Measurements from ENCODE around the gene LMO7.

Gene LMO7

DNA sequence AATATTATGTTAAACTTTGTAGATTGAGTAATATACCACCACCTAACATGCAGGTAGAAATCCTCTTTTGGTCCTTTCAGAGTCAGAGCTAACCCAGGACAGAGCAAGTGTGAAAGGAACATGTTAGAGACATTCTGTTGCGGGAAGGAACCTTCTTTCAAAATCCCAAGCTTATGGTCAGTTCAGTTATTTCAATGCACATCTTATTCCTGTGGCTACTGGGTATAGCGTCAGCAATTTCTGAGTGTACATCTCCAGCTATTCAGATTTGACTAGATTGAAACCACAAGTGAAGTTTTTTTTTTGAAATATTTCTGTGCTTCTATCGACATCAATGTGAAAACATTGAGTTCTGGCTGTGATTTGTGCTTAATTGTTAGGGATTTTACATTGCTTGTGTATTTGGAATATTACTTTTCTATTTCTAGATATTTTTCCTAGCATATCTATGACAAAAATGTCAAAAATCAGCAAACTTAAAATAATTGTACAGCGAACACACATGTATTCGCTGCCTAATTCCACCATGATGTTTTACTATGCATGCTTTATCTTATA lies 165.3 kb downstream of the LMO7 start:
- TF ChIP-seq, protein P1, sequence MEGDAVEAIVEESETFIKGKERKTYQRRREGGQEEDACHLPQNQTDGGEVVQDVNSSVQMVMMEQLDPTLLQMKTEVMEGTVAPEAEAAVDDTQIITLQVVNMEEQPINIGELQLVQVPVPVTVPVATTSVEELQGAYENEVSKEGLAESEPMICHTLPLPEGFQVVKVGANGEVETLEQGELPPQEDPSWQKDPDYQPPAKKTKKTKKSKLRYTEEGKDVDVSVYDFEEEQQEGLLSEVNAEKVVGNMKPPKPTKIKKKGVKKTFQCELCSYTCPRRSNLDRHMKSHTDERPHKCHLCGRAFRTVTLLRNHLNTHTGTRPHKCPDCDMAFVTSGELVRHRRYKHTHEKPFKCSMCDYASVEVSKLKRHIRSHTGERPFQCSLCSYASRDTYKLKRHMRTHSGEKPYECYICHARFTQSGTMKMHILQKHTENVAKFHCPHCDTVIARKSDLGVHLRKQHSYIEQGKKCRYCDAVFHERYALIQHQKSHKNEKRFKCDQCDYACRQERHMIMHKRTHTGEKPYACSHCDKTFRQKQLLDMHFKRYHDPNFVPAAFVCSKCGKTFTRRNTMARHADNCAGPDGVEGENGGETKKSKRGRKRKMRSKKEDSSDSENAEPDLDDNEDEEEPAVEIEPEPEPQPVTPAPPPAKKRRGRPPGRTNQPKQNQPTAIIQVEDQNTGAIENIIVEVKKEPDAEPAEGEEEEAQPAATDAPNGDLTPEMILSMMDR (IDR thresholded peaks at IDR 0.05; ENCODE audit: low read depth, low read length, missing control alignments) = no peak
- no peak for DNase-seq (ENCODE audit: low read depth)
- H3K4me3 ChIP-seq (ENCODE audit: low read depth, low read length) = no peak overlapping the region

DNA sequence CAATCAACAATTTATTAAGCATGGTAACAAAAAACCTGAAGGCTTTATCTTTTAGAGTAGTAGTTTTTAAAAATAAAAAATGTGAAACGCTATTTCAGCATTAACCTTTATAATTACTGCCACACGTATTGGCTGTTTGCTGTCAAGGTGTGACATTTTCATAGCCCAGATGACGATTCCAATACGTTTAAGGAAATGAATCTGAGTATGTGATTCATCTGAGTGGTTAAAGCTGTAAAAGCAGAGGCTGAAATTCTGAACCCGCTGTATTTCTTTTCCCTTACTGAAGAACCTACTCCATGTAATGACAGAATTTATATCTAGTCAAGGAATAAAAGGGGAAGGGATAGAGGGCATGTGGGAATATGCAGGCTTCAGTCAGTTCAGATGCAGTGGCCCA lies 166.0 kb downstream of the LMO7 start:
- no peak overlapping the region for H3K4me3 ChIP-seq (ENCODE audit: low read depth, low read length)
- TF ChIP-seq, protein P1 (IDR thresholded peaks at IDR 0.05; ENCODE audit: low read depth, low read length, missing control alignments) = no peak
- no peak for DNase-seq (ENCODE audit: low read depth)

DNA sequence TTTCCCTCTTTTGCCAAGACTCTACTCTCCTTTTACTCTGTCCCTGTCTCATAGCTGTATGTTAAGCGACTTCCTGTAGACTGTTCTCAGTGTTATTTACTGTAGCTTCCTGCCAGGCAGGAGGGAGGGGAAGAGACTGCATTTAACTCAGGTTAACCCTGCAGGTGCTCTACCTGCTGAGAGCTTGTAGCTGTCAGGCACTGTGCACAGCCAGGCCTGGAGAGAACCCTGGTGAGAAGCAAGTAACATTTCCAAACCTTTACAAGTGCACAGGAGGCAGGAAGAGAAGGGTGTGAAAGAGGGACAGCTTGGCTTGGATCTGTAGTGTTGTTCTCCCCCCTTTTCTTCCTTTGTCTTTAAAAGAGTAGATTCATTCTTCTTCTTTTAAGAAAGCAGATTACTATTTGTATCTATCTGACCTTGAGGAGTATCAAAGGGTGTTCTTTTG lies 167.1 kb downstream of the LMO7 start:
- no peak for DNase-seq (ENCODE audit: low read depth)
- H3K4me3 ChIP-seq (ENCODE audit: low read depth, low read length) = no peak overlapping the region
- TF ChIP-seq, protein P1 (IDR thresholded peaks at IDR 0.05; ENCODE audit: low read depth, low read length, missing control alignments) = no peak

DNA sequence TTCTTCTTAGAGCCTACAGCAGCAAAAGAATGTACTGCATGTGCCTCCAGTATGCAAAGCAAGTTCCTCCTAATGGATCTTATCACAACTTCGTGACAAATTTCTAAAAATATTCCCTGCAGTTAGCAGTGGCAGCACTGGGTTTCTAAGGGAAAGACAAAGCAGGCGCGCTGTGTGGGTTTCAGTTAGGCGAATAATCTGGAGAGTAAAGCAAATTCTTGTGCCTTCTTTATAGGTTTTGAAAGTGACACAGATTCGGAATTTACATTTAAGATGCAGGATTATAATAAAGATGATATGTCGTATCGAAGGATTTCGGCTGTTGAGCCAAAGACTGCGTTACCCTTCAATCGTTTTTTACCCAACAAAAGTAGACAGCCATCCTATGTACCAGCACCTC lies 167.9 kb downstream of the LMO7 start:
- no peak for DNase-seq (ENCODE audit: low read depth)
- TF ChIP-seq, protein P1 (IDR thresholded peaks at IDR 0.05; ENCODE audit: low read depth, low read length, missing control alignments) = no peak
- no peak overlapping the region for H3K4me3 ChIP-seq (ENCODE audit: low read depth, low read length)

DNA sequence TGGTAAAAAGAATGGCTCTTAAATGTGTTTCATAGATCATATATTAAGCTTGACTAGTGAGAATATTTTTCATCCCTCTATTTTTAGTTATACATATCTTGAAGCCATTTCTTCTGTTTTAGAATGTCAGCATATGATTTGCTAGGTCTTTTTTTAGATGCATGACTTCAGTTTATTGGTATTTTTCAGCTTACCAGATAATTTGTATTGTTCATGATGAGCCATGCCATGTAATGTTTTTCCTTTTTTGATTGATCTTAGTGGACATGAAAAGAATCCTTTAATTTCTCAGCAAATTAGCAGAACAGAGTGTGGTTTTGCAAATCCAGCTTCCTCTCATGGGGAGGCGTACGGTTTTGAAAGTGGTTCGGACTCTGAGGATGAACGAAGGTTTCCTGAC lies 168.5 kb downstream of the LMO7 start:
- DNase-seq (ENCODE audit: low read depth) = no peak
- TF ChIP-seq, protein P1 (IDR thresholded peaks at IDR 0.05; ENCODE audit: low read depth, low read length, missing control alignments) = no peak

DNA sequence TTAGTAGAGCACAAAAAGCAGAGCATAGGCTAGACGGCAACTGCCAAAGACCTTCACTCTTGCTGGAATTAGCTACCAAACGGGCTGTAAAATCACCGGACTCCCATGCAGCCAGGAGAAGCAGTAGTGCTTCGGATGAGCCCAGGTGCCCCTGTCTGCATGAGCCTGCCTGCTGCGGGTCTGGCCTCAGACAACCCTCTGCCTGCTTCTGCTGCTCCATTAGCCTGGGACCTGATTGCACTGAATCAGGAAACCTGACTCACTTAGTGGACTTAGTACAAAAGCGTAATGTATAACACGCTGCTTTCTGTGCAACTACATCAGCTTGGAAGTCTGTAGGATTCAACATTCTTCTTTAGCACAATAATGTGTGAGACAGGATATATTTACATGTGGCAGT lies 170.0 kb downstream of the LMO7 start:
- no peak for DNase-seq (ENCODE audit: low read depth)
- H3K4me3 ChIP-seq (ENCODE audit: low read depth, low read length) = no peak overlapping the region
- TF ChIP-seq, protein P1 (IDR thresholded peaks at IDR 0.05; ENCODE audit: low read depth, low read length, missing control alignments) = no peak

More for the DNA sequence above, 168.5 kb downstream of the LMO7 start:
- no peak overlapping the region for H3K4me3 ChIP-seq (ENCODE audit: low read depth, low read length)

DNA sequence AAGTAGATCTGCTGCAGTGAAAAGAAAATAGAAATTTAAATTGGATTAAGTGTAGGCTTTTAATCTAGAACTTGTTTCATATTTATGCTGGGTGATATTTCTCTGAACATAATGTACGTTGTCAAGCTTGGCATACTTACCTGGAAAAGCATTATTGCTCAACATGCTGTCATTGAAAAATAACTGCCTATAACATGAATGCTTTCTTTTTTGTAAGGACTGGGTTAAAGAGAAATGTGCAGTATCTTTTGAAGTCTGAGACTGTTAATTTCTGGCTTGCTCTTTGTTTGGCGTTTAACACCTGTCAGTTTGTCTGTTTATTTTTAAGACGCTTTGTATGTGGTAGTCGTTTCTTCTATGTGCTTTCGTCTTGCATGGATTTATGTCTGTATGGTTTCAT lies 175.2 kb downstream of the LMO7 start:
- TF ChIP-seq, protein P1 (IDR thresholded peaks at IDR 0.05; ENCODE audit: low read depth, low read length, missing control alignments) = no peak
- DNase-seq (ENCODE audit: low read depth) = no peak
- H3K4me3 ChIP-seq (ENCODE audit: low read depth, low read length) = no peak overlapping the region
